NCI-H526 treated with DMSO at 0.1 percent for 48 hours (cell line): ENCODE results near the gene LTBR.
A peak's percentile ranks its signal among the peaks of the same experiment; 100 is the strongest.

Experiments
- DNase-seq: peaks from one replicate; lab custom pipeline; 2025; lab: John Stamatoyannopoulos, UW

The LTBR gene

DNA sequence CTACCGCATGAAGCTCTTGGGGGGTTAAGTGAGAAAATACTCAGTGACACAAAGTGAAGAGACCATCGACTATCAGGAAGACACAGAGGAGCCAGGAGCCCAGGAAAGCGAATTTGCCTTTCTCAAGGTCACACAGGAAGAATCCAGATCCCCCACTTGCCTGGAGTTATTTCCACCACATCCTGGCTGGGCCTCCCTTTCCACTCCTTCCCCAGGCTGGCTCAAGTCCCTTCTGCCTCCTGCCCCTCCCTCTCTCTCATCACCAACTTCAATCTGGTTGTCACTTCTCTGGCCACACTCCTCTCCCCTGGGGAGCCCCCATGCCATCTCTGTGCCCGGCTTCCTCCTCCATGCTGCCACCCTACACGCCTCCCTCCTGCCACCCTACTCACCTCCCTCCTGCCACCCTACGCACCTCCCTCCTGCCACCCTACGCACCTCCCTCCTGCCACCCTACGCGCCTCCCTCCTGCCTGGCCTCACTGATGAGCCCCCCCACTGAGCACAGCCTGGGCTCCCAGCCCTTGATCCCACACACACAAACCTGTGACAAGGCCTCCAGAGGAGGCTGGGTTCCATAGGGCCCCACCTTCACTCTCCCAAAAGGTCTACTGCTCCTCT is 14.9 kb upstream of the LTBR start:
- DNase-seq = no peak

DNA sequence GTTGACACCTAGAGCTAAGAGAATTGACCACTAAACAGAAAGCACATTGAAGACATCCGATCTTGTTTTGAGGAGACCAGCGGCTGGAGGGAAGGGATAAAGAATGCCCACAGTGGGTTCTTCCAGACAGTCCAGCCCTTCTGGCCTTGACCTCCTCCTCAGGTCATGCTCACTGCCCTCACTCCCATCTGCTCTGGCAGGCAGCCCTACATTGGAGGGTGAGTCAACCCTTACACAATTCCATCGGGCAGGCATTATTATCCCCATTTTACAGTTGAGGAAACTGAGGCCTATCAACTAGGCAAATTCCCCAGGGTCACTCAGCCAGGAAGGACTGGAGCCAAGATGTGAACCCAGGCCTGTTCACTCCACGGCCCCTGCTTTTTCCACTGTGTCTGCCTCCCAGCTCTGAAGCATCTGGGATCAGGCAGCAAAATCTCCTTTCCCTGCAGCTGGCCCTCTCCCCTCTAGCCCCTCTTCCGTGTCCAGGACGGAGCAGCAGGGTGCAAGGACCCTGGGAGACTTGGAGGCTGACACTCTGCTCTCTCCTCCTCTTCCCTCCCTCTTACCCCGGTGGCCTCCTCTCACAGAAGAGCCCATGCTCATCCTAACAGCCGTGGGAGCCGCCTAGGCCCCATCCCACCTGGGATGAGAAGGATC is 13.9 kb upstream of the LTBR start:
- no peak for DNase-seq

DNA sequence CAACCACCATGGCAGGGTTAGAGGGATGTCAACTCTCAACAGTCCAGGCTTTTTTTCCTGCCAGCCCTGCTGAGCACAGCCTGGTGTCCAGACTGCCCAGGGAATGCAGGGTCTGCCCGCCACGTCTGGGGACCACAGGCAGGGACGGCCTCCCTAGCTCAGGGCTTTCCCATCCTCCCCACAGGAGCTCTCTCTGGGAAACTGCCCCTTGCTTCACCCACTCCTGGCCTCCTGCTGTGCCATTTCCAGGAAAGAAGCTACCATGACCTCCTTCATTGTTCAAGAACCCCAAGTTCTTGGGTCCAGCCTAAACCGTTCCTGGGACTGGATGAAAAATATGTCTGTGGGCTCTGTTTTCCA is 13.4 kb upstream of the LTBR start:
- no peak for DNase-seq

DNA sequence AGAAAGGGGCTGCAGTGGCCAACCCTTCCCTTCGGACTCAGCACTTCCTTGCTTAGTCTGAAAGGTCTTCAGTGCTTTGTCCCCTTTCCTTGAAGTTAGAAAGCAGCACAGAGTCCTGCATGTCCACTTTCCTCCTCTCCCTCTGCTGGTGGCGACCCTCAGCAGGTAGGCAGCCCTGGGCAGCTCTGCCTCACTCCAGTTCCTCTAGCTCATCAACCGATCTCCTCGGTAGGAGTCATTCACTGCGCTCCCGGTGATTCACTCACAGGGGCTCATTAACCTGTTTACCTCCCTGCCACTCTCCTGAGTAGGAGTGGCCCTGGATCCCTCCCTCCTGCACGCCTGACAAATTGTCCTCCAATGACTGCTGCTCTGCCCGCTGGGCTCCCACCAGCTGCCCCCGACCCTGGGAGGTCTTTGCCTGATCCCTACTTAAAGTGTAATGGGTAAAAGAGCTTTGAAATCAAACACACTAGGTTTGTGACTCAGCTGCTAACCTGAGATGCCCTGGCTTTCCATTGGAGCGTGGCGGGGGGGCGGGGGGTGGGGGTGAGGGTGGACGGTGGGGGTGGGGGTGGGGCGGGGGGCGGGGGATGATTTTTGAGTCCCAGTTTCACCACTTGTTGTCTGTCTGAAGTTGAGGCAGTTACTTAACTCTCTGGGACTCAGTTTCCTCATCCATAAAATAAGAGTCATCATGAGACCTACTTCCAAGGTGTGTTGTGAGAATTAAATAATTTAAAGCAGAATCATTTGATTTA is 12.8 kb upstream of the LTBR start:
- peak; percentile 75 for DNase-seq

DNA sequence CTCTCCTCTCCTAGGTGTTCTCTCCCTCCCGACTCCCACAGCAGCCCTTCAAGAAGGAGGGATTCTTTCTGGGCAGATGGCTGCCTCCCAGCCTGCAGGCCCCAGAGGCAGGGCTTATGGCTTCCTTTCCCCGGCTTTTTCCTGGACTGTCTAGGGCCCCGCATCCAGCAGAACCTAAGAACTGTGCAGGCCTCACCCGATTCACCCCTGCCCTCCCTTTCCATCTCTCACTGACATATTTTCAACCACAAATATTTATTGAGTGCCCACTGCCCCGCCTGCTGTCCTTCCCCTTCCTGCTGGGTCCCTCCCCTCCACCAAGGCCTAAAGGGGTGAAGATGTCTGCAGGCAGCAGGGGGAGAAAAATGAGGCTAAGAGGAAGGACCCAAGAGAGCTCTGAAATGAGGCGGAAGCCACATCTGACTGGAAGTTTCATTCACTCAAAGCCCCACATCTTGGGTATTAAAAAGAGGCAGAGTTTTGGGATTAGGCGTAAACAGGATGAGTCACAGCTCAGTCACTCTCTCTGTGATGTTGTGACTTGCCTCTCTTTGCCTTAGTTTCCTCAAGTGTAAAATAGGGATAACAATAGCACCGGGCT is 11.5 kb upstream of the LTBR start:
- DNase-seq = peak; percentile 74

GRCh38 chr12:6373022-6373787 is 10.8 kb upstream of the LTBR start:
- peak; percentile 94 for DNase-seq

- DNase-seq = no peak
Measured at GRCh38 chr12:6374028-6374785, 9.8 kb upstream of the LTBR start.

DNA sequence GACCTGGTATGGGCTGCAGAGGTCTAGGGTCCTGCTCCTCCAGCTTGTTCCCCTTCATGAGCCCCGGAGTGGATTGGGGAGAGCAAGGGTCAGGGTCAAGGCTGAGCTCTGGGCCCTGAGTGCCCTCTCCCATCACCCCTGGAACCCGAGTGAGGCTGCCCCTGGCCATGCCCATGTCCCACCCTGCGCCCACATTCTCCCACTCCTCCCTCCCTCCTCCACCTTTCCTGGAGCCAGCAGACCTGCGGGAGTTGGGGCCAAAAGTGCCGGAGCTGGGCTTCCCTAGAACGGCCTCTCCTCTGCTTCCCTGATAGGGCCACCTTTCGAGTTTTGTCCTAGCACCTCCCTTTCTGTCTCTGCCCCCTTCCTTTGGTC is 9.2 kb upstream of the LTBR start:
- no peak for DNase-seq

- DNase-seq = peak; percentile 87
Measured at GRCh38 chr12:6375269-6376078, 8.5 kb upstream of the LTBR start, which contains the start of gene SCNN1A. Gene SCNN1A, minus strand, starts transcription at chr12:6375563. Its CDS starts 780 bp downstream, at chr12:6374783.

- no peak for DNase-seq
Measured at GRCh38 chr12:6376079-6376869, 7.7 kb upstream of the LTBR start.

DNA sequence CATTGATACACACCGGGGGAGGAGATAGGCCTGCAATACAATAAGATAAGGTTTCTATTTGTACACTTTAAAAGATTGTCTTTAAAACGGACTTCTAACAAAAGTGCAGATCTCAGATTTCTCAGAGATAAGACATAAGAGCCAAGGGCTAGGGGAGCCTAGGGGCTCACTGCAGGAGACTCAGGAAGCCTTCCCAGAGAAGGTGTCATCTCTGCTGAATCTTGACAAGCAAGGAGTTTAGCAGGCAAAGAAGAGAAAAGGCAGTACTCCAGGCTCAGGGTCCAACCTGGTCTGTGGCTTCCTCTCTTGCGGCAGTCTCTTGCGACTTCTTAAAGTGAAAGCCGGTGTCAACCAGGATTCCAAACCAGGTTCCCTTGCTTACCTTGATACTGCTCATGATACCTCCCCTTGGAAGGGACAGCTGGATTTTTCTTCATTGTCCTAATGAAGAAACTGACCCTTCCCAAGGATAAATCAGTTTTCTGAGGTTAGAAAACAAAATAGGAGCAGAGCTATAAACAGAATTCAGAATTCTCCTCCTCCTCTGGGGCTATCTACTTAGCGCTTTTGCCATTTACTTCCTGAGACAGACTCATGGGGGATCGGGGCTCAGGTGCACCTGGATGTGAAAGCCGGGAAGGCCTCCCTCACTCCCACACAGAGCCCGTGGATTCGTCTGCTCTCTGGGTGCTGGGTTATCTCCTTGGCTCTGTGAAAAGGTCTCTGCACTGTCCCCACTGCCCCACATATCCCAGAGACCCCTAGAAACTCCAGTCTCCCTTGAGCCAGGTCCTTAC is 6.9 kb upstream of the LTBR start:
- peak; percentile 8 for DNase-seq

DNA sequence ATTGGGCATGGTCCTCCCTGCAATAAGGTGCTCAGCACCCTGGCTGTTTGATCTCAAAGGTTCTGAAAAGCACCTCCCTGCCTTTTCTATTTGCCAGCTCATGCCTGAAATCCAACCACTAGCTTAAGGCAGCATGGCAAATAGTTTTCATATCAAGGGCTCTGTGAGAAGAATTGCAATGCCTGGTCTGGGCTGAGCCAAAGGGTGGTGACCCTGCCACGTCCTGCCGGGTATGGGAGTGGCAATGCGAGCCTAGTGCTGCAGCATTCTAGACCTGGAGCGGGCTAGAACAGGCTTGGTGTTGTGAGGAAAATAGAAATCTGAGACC is 6.3 kb upstream of the LTBR start:
- no peak for DNase-seq

- no peak for DNase-seq
Measured at GRCh38 chr12:6378709-6379472, 5.1 kb upstream of the LTBR start.

- no peak for DNase-seq
Measured at GRCh38 chr12:6380141-6381121, 3.5 kb upstream of the LTBR start.

DNA sequence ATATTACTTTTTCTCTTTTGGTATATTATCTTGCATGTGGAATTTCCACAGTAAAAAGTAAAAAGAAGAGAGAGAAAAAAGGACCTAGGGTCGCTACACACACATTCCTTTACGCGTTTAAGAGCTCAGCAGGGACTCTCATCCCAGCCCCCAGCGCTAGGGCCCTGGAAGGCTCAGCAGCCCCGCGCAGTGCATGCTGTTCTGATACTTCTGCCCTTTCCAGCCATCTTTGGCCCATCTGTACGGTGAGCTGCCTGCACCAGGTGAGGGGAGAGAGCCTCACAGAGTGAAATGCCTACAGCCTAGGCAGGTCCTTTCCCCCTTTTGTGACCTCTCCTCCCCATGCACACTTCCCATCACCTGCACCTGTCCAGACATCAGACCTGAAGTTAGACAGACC is 1.6 kb upstream of the LTBR start:
- no peak for DNase-seq

- DNase-seq = no peak
Measured at GRCh38 chr12:6382982-6383381, 980 bp upstream of the LTBR start.
